Activated naive CD8-positive, alpha-beta T cell treated with anti-CD3 and anti-CD28 coated beads for 36 hours (primary cell): Measurements from ENCODE around the gene ADAMTS15. TPM values are rescaled to one million over a fixed set of nuclear protein-coding genes. Genes with fewer than 3 reads are reported as not detected.

Experiments used
- DNase-seq: peaks from one replicate; pipeline ENCODE4 v3.0.0; 2021
- H3K27ac Mint-ChIP-seq: one replicate; pipeline ENCODE4 v1.8.0; 2022; ENCODE audit warnings: mild to moderate bottlenecking, moderate library complexity, mixed read lengths
- H3K27me3 Mint-ChIP-seq: one replicate; pipeline ENCODE4 v1.8.0; 2022; ENCODE audit warnings: mild to moderate bottlenecking, mixed read lengths
- H3K36me3 Mint-ChIP-seq: one replicate; pipeline ENCODE4 v1.8.0; 2021; ENCODE audit warnings: mild to moderate bottlenecking, mixed read lengths
- H3K4me1 Mint-ChIP-seq: one replicate; pipeline ENCODE4 v1.8.0; 2021; ENCODE audit warnings: mixed read lengths
- H3K4me3 Mint-ChIP-seq: one replicate; pipeline ENCODE4 v1.8.0; 2022; ENCODE audit warnings: mild to moderate bottlenecking, moderate library complexity, mixed read lengths
- H3K9me3 Mint-ChIP-seq: one replicate; pipeline ENCODE4 v1.8.0; 2022; ENCODE audit warnings: mixed read lengths
- total RNA-seq, 2 experiments: library from RNA; stranded (reverse); gene quantifications; one replicate each; pipeline ENCODE4 v1.2.3, GENCODE V29; 2021

Gene ADAMTS15
- total RNA-seq, 2 experiments from 2014 or later = not detected

GRCh38 chr11:130486987-130487923 lies 38.8 kb downstream of the ADAMTS15 start:
- no peaks in the 10 kb centered on the region for H3K9me3 Mint-ChIP-seq
- no peak overlapping the region for H3K27ac Mint-ChIP-seq
- H3K4me1 Mint-ChIP-seq = no peaks in the 10 kb centered on the region
- H3K4me3 Mint-ChIP-seq = no peak overlapping the region
- H3K36me3 Mint-ChIP-seq = no peaks in the 10 kb centered on the region
- no peak for DNase-seq
- H3K27me3 Mint-ChIP-seq = no peaks in the 10 kb centered on the region

DNA sequence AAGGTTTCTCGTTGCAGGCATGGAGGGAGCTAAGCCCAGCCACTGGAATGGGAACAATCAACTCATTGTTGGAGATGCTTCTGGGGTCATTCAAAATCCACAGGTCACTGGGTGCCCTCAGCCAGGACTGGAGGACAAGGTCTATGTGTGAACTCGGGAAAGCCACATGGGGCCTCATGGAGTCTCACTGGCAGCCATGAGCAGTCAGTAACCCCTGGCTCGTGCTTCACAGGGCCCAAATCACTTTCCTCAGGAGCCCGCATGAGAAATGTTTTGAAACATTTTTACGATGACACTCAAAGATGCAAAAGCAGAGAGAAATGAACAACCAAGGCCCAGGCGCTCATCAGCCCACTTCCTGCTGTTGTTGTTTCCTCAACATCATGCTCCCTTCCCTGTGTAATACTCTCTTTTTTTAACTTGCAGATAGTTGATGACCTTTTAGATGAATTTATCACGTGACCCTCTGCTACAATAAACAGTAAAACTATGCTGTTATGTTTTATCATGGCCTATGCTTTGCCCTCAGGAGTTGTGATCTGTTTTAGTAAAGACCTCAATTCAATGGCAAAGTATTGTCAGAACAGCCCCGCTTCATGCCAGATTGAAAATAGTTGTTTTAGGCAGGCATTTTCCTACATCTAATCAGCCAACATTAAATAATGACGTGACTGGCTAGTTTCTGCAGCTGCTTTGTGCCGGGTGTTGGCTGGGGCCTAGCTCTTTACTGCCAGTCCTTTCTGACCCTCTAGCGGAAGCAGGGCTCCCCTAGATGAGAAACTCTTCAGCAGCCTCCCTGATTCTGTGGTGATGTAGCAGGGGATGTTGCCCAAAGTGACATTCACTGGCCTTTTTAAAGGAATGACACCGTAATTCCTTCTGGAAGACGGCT lies 39.7 kb downstream of the ADAMTS15 start:
- Mint-ChIP-seq H3K4me3 (no peak overlapping the region), H3K36me3 (no peaks in the 10 kb centered on the region), H3K4me1 (no peaks in the 10 kb centered on the region), H3K9me3 (no peaks in the 10 kb centered on the region), H3K27me3 (peaks cover 4% of the 10 kb centered on the region), H3K27ac (no peak overlapping the region)
- DNase-seq = no peak

DNA sequence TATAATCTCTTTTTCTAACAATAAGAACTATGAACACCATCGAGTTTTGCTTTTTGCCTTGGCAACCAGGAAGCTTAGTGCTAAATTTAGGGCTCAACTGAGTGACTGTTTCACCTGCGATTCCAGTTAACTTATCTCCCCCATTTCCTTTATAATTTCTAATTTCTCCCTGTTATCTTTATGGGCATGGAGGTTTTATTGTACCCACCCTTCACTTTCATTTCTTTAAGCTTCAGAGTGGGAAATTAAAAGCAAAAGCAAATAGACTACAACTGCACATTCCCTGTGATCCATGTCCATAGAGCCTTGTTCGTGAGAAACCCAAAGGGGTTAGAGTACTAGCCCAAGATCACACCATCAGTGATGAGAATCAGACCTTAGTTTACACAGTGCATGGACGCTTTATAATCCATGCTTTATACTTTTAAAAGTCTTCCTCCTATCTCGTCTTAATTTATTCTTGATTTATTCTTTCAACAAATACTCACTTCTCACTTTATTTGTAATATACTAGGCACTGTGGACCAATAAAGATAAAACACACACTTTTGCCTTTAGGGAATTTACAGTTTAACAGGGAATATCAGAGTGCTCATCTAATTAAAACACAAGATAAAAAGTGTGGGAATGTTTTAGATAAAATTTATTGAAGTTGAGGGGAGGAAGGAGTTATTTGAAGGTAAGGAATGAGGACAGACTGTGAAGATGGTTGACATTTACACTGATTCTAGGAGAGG lies 40.6 kb downstream of the ADAMTS15 start:
- no peaks in the 10 kb centered on the region for H3K4me1 Mint-ChIP-seq
- H3K27ac Mint-ChIP-seq = no peak overlapping the region
- H3K9me3 Mint-ChIP-seq = no peaks in the 10 kb centered on the region
- DNase-seq = no peak
- no peak overlapping the region for H3K4me3 Mint-ChIP-seq
- no peaks in the 10 kb centered on the region for H3K36me3 Mint-ChIP-seq
- H3K27me3 Mint-ChIP-seq = peaks cover 6% of the 10 kb centered on the region

DNA sequence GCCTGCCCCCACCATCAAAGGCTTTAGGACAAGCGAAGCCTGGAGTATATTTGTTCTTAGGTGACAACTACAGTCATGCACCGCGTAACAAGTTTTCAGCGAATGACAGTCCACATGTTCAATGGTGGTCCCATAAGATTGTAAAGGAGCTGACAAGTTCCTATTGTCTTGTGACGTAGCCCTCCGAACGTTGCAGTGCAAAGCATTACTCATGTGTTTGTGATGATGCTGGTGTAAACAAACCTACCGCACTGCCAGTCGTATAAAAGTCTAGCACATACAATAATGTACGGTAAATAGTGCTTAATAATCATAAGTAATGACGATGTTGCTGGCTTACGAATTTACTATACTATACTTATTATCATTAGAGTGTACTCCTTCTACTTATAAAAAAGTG lies 41.3 kb downstream of the ADAMTS15 start:
- H3K27ac Mint-ChIP-seq = no peak overlapping the region
- DNase-seq = no peak
- no peaks in the 10 kb centered on the region for H3K4me1 Mint-ChIP-seq
- H3K4me3 Mint-ChIP-seq = no peak overlapping the region
- H3K36me3 Mint-ChIP-seq = no peaks in the 10 kb centered on the region
- peaks cover 8% of the 10 kb centered on the region for H3K27me3 Mint-ChIP-seq
- no peaks in the 10 kb centered on the region for H3K9me3 Mint-ChIP-seq

- H3K27ac Mint-ChIP-seq = no peak overlapping the region
- DNase-seq = no peak
- H3K4me3 Mint-ChIP-seq = no peak overlapping the region
- H3K4me1 Mint-ChIP-seq = no peaks in the 10 kb centered on the region
- no peaks in the 10 kb centered on the region for H3K9me3 Mint-ChIP-seq
- no peaks in the 10 kb centered on the region for H3K36me3 Mint-ChIP-seq
- H3K27me3 Mint-ChIP-seq = peaks cover 8% of the 10 kb centered on the region
Observed at GRCh38 chr11:130490682-130491449, 42.4 kb downstream of the ADAMTS15 start.

GRCh38 chr11:130498181-130498580 lies 49.7 kb downstream of the ADAMTS15 start:
- Mint-ChIP-seq H3K9me3 (no peaks in the 10 kb centered on the region), H3K4me1 (no peaks in the 10 kb centered on the region)

GRCh38 chr11:130499828-130500227 lies 51.4 kb downstream of the ADAMTS15 start:
- H3K27ac Mint-ChIP-seq = no peak overlapping the region
- H3K36me3 Mint-ChIP-seq = no peaks in the 10 kb centered on the region
- no peaks in the 10 kb centered on the region for H3K4me1 Mint-ChIP-seq
- no peak for DNase-seq
- H3K4me3 Mint-ChIP-seq = no peak overlapping the region
- peaks cover 26% of the 10 kb centered on the region for H3K27me3 Mint-ChIP-seq
- peaks cover 4% of the 10 kb centered on the region for H3K9me3 Mint-ChIP-seq

More at GRCh38 chr11:130498181-130498580, 49.7 kb downstream of the ADAMTS15 start:
- no peak overlapping the region for H3K4me3 Mint-ChIP-seq
- no peak overlapping the region for H3K27ac Mint-ChIP-seq
- no peaks in the 10 kb centered on the region for H3K36me3 Mint-ChIP-seq
- DNase-seq = no peak
- peaks cover 23% of the 10 kb centered on the region for H3K27me3 Mint-ChIP-seq

- Mint-ChIP-seq H3K4me3 (no peak overlapping the region), H3K4me1 (no peaks in the 10 kb centered on the region), H3K36me3 (peaks cover 2% of the 10 kb centered on the region), H3K9me3 (peaks cover 21% of the 10 kb centered on the region), H3K27ac (no peak overlapping the region), H3K27me3 (peaks cover 20% of the 10 kb centered on the region)
- no peak for DNase-seq
Observed at GRCh38 chr11:130504317-130504716, 55.9 kb downstream of the ADAMTS15 start.

DNA sequence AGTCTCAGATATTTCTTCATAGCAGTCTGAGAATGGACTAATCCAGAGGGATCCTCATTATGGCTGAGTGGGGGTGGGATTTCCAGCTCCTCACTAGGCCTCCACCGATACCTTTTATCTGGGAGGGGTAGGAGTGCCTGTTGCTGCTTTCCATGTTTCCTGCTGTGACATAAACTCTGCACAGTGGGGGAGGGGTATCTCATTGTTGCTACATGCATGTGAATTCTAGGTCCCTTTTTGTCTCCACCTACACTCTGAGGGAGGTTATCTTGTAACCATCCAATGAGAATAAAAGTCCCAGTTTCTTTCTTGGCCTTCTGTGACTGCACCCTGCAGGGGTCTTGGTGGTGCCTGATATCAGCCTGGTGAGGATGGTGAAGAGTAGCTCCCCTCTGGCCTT lies 60.5 kb downstream of the ADAMTS15 start:
- Mint-ChIP-seq H3K36me3 (peaks cover 2% of the 10 kb centered on the region), H3K27ac (no peak overlapping the region), H3K9me3 (peaks cover 21% of the 10 kb centered on the region), H3K27me3 (peaks cover 7% of the 10 kb centered on the region), H3K4me1 (no peaks in the 10 kb centered on the region), H3K4me3 (no peak overlapping the region)
- DNase-seq = no peak

DNA sequence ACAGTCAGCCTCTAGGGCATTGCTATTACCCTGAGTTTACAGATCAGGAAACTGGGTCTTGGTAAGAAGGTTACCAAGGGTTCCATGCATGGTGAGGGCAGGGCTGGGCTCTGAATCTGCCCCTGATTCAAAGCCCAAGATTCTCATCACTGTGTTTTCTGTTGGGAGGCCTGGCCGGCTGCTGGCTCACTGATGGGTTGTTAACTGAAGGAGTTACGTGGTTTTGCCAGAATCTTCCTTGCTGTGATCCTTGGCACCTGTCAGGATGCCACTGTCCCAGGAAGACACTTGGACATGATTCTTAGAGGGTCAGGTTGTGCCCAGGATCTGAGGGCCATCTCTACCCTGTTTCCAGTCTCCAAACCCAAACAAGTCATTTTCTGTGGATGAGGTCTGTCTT lies 61.5 kb downstream of the ADAMTS15 start:
- DNase-seq = no peak
- peaks cover 7% of the 10 kb centered on the region for H3K27me3 Mint-ChIP-seq
- H3K27ac Mint-ChIP-seq = no peak overlapping the region
- peaks cover 2% of the 10 kb centered on the region for H3K36me3 Mint-ChIP-seq
- H3K9me3 Mint-ChIP-seq = peaks cover 18% of the 10 kb centered on the region
- H3K4me3 Mint-ChIP-seq = no peak overlapping the region
- H3K4me1 Mint-ChIP-seq = no peaks in the 10 kb centered on the region

- H3K4me1 Mint-ChIP-seq = no peaks in the 10 kb centered on the region
- DNase-seq = no peak
- no peak overlapping the region for H3K27ac Mint-ChIP-seq
- H3K9me3 Mint-ChIP-seq = peaks cover 15% of the 10 kb centered on the region
- no peak overlapping the region for H3K4me3 Mint-ChIP-seq
- peaks cover 2% of the 10 kb centered on the region for H3K36me3 Mint-ChIP-seq
- peaks cover 7% of the 10 kb centered on the region for H3K27me3 Mint-ChIP-seq
Observed at GRCh38 chr11:130510407-130511006, 62.1 kb downstream of the ADAMTS15 start.

GRCh38 chr11:130511765-130512164 lies 63.3 kb downstream of the ADAMTS15 start:
- DNase-seq = no peak
- no peak overlapping the region for H3K27ac Mint-ChIP-seq
- peaks cover 9% of the 10 kb centered on the region for H3K9me3 Mint-ChIP-seq
- peaks cover 7% of the 10 kb centered on the region for H3K27me3 Mint-ChIP-seq
- H3K36me3 Mint-ChIP-seq = peaks cover 2% of the 10 kb centered on the region
- H3K4me3 Mint-ChIP-seq = no peak overlapping the region
- no peaks in the 10 kb centered on the region for H3K4me1 Mint-ChIP-seq

DNA sequence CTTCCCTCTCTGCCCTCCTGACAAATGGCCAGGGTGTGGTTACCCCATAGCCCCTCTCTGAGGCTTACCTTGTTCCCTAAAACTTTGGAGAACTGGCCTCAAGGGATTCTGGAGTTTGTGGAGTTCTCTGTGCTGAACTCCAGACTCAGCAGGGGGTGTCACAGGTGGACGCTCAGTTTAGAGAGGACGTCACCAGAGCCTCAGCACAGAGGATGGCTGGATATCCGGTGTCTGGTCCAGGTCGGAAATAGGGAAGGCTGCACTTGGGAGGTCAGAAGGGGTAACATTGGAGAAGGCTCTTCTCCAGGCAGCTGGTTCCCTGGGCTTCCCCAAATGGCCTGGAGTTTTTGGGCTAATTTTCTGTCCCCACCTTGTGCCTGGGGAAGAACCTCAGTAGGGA lies 64.2 kb downstream of the ADAMTS15 start:
- Mint-ChIP-seq H3K27ac (no peak overlapping the region), H3K4me1 (no peaks in the 10 kb centered on the region), H3K4me3 (no peak overlapping the region), H3K27me3 (peaks cover 7% of the 10 kb centered on the region), H3K9me3 (peaks cover 8% of the 10 kb centered on the region), H3K36me3 (peaks cover 2% of the 10 kb centered on the region)
- DNase-seq = no peak

GRCh38 chr11:130513132-130513531 lies 64.7 kb downstream of the ADAMTS15 start:
- H3K36me3 Mint-ChIP-seq = peaks cover under 1% of the 10 kb centered on the region
- H3K9me3 Mint-ChIP-seq = peaks cover 4% of the 10 kb centered on the region
- no peak for DNase-seq
- H3K27me3 Mint-ChIP-seq = peaks cover 7% of the 10 kb centered on the region
- no peaks in the 10 kb centered on the region for H3K4me1 Mint-ChIP-seq
- H3K27ac Mint-ChIP-seq = no peak overlapping the region
- no peak overlapping the region for H3K4me3 Mint-ChIP-seq
